HCT116 (cell line): ENCODE results near the gene ZMYM4. TPM values are rescaled to one million over a fixed set of nuclear protein-coding genes. Genes with fewer than 3 reads are reported as not detected.

Source experiments
- ATAC-seq: fragments of 200-7000 bp; cut with Tn5 transposase; 2 replicates; pipeline ENCODE4 v1.9.1; 2020; ENCODE audit warnings: mild to moderate bottlenecking, moderate library complexity
- BruUV-seq: library from RNA; stranded (reverse); fragments of 400-500 nt; replicated peaks from 2 replicates; lab custom pipeline; 2021; lab: Mats Ljungman, UMichigan
- CTCF ChIA-PET: fragments of 300-600 bp; sonication (Branson Sonifier 250); formaldehyde crosslinking; loops from one replicate; lab custom pipeline; 2021; ENCODE audit warnings: antibody characterized with exemption; lab: Charles Lee
- POLR2A ChIA-PET: fragments of 300-600, 350-600 bp; sonication (Branson Sonifier 250); formaldehyde crosslinking; loops from one replicate; lab custom pipeline; 2021; ENCODE audit warnings: antibody characterized with exemption; lab: Charles Lee
- RAD21 ChIA-PET, 2 experiments: fragments of 300-600 bp; sonication (Branson Sonifier 250); formaldehyde crosslinking; loops; one replicate each; lab custom pipeline; 2023; ENCODE audit warnings: low total read pairs in 2 of 2; ENCODE audit not compliant: uncharacterized antibody in 2 of 2, unreplicated experiment in 2 of 2, low non-redundant PET in 1 of 2; lab: Charles Lee
- DNase-seq: peaks from one replicate; pipeline ENCODE4 v3.0.0-alpha.2; 2010; ENCODE audit warnings: low read depth, low spot score
- H2AFZ ChIP-seq: fragments of 200-600 bp; shearing (Covaris generic), sonication (generic); 2 replicates; pipeline ENCODE4 v1.6.1; 2017; ENCODE audit warnings: low read depth, mixed run types, mixed read lengths, antibody characterized with exemption, low read length; ENCODE audit not compliant: poor library complexity, severe bottlenecking
- H3K27ac ChIP-seq: 2 replicates; pipeline ENCODE4 v1.5.1; 2012; ENCODE audit warnings: low read depth, low read length
- H3K27me3 ChIP-seq: fragments of 200-600 bp; sonication (generic); 2 replicates; pipeline ENCODE4 v1.6.1; 2016; ENCODE audit warnings: mixed run types, low read length, mixed read lengths; ENCODE audit not compliant: insufficient read depth
- H3K36me3 ChIP-seq, 2 experiments: fragments of 200-500 bp in 1 of 2; fragments of 200-600 bp in 1 of 2; sonication (Bioruptor generic) in 1 of 2; sonication (generic) in 1 of 2; 2 replicates each; pipeline versions ENCODE4 v1.5.1 to v1.6.1; 2014 to 2016; ENCODE audit warnings: low read length in 2 of 2, inconsistent platforms in 1 of 2, mixed read lengths in 1 of 2, mixed run types in 1 of 2; ENCODE audit not compliant: insufficient read depth in 2 of 2, control insufficient read depth in 1 of 2
- H3K4me1 ChIP-seq, 2 experiments: fragments of 200-600 bp in 1 of 2; sonication (generic) in 1 of 2; 2 replicates each; pipeline versions ENCODE4 v1.5.1 to v1.6.1; 2012 to 2017; ENCODE audit warnings: low read length in 2 of 2, inconsistent platforms in 1 of 2, mild to moderate bottlenecking in 1 of 2, mixed read lengths in 1 of 2, mixed run types in 1 of 2, moderate library complexity in 1 of 2; ENCODE audit not compliant: insufficient read depth in 2 of 2, control insufficient read depth in 1 of 2
- H3K4me2 ChIP-seq: fragments of 200-600 bp; sonication (generic); 2 replicates; pipeline ENCODE4 v1.6.1; 2017; ENCODE audit warnings: mixed run types, low read length, mixed read lengths
- H3K4me3 ChIP-seq, 2 experiments: fragments of 200-600 bp in 1 of 2; sonication (generic) in 1 of 2; replicated peaks in 1 of 2; 2 replicates each; pipeline ENCODE4 v1.5.1; 2011 to 2016; ENCODE audit warnings: low read length in 2 of 2, control low read depth in 1 of 2, low read depth in 1 of 2, mild to moderate bottlenecking in 1 of 2, mixed read lengths in 1 of 2, mixed run types in 1 of 2
- H3K79me2 ChIP-seq: fragments of 200-600 bp; sonication (generic); 2 replicates; pipeline ENCODE4 v1.6.1; 2017; ENCODE audit warnings: mild to moderate bottlenecking, mixed run types, low read length, moderate library complexity, mixed read lengths; ENCODE audit not compliant: insufficient read depth
- H3K9ac ChIP-seq: fragments of 200-600 bp; sonication (generic); 2 replicates; pipeline ENCODE4 v1.6.1; 2016; ENCODE audit warnings: low read length, mixed read lengths
- H3K9me2 ChIP-seq: fragments of 200-600 bp; sonication (generic), shearing (Covaris generic); 2 replicates; pipeline ENCODE4 v1.6.1; 2017; ENCODE audit warnings: mixed run types, mild to moderate bottlenecking, moderate library complexity; ENCODE audit not compliant: insufficient read depth
- H3K9me3 ChIP-seq, 2 experiments: fragments of 200-500 bp in 1 of 2; fragments of 200-600 bp in 1 of 2; sonication (Bioruptor generic) in 1 of 2; sonication (generic) in 1 of 2; 2 replicates each; pipeline ENCODE4 v1.6.1; 2014 to 2017; ENCODE audit warnings: low read length in 2 of 2, mixed read lengths in 2 of 2, inconsistent platforms in 1 of 2, low read depth in 1 of 2, mild to moderate bottlenecking in 1 of 2, mixed run types in 1 of 2, moderate library complexity in 1 of 2; ENCODE audit not compliant: control insufficient read depth in 1 of 2, insufficient read depth in 1 of 2
- H4K20me1 ChIP-seq: fragments of 200-600 bp; sonication (generic), shearing (Covaris generic); 2 replicates; pipeline ENCODE4 v1.6.1; 2017; ENCODE audit warnings: mixed run types, mild to moderate bottlenecking, moderate library complexity; ENCODE audit not compliant: insufficient read depth
- ATF3 ChIP-seq: IDR thresholded peaks from 2 replicates; pipeline ENCODE4 v1.6.1; 2012
- EGR1 ChIP-seq: IDR thresholded peaks from 2 replicates; pipeline ENCODE4 v1.6.1; 2012; ENCODE audit warnings: low read depth
- ELF1 ChIP-seq: IDR thresholded peaks from 2 replicates; pipeline ENCODE4 v1.6.1; 2012; ENCODE audit warnings: low read depth, borderline replicate concordance
- EZH2 ChIP-seq: fragments of 200-600 bp; sonication (generic); IDR thresholded peaks from 2 replicates; pipeline ENCODE4 v1.6.1; 2017; ENCODE audit warnings: antibody characterized with exemption, mixed run types
- FOSL1 ChIP-seq: IDR thresholded peaks from 2 replicates; pipeline ENCODE4 v1.6.1; 2012; ENCODE audit warnings: low read depth
- JUND ChIP-seq: IDR thresholded peaks from 2 replicates; pipeline ENCODE4 v1.6.1; 2012
- MAX ChIP-seq: IDR thresholded peaks from 2 replicates; pipeline ENCODE4 v1.6.1; 2012
- POLR2AphosphoS5 ChIP-seq: IDR thresholded peaks from 2 replicates; pipeline ENCODE4 v1.6.1; 2011; ENCODE audit warnings: mild to moderate bottlenecking, low read depth, low read length, moderate library complexity
- RAD21 ChIP-seq: IDR thresholded peaks from 2 replicates; pipeline ENCODE4 v1.6.1; 2012; ENCODE audit warnings: low read depth, mild to moderate bottlenecking
- REST ChIP-seq: IDR thresholded peaks from 2 replicates; pipeline ENCODE4 v1.6.1; 2012; ENCODE audit warnings: low read depth
- SIN3A ChIP-seq: IDR thresholded peaks from 2 replicates; pipeline ENCODE4 v1.6.1; 2012; ENCODE audit warnings: low read depth
- SP1 ChIP-seq: IDR thresholded peaks from 2 replicates; pipeline ENCODE4 v1.6.1; 2012; ENCODE audit warnings: low read depth
- SRF ChIP-seq: IDR thresholded peaks from 2 replicates; pipeline ENCODE4 v1.6.1; 2012; ENCODE audit warnings: low read depth
- YY1 ChIP-seq: IDR thresholded peaks from 2 replicates; pipeline ENCODE4 v1.6.1; 2011; ENCODE audit warnings: low read length, low read depth, moderate library complexity, mild to moderate bottlenecking; ENCODE audit not compliant: insufficient replicate concordance; ENCODE audit errors: extremely low read depth
- ZBTB33 ChIP-seq: IDR thresholded peaks from 2 replicates; pipeline ENCODE4 v1.6.1; 2011; ENCODE audit warnings: mild to moderate bottlenecking, low read length, moderate library complexity; ENCODE audit not compliant: insufficient replicate concordance; ENCODE audit errors: extremely low read depth
- ZFX ChIP-seq: fragments of 450-650 bp; IDR thresholded peaks from 2 replicates; pipeline ENCODE4 v1.6.1; 2017
- intact Hi-C: fragments of 100-400 bp; cut with micrococcal nuclease; formaldehyde crosslinking; loops from 2 replicates; pipeline ENCODE4 v1.10.0; 2022
- total RNA-seq: library from RNA; stranded (reverse); gene quantifications from one replicate; pipeline ENCODE4 v1.2.1, GENCODE V29; 2021; ENCODE audit not compliant: unreplicated experiment

Gene ZMYM4
- total RNA-seq, 1 experiment from 2014 or later: 58.0 TPM

GRCh38 chr1:35377555-35377954 lies 109.0 kb downstream of the ZMYM4 start:
- ChIA-PET CTCF (no interaction called here), RAD21 (no interaction called here), POLR2A (no interaction called here)
- no peak for DNase-seq
- Histone ChIP-seq H2AFZ (no peak overlapping the region), H3K79me2 (no peaks in the 10 kb centered on the region), H3K4me2 (no peak overlapping the region), H3K4me3 (no peak overlapping the region), H3K9me2 (no peaks in the 10 kb centered on the region), H4K20me1 (no peaks in the 10 kb centered on the region), H3K9ac (no peak overlapping the region), H3K4me1 (no peaks in the 10 kb centered on the region), H3K36me3 (0 out of 4 replicates have a peak, but pooled peaks cover 0 to 2% of the 10 kb centered on the region in 2 experiments), H3K27me3 (no peaks in the 10 kb centered on the region), H3K27ac (no peak overlapping the region), H3K9me3 (no peaks in the 10 kb centered on the region)
- TF ChIP-seq JUND: no peak
- BruUV-seq: no TSS peak
- intact Hi-C loops: no loop called here
- ATAC-seq: no peak

GRCh38 chr1:35379317-35380000 lies 111.0 kb downstream of the ZMYM4 start:
- Histone ChIP-seq H3K4me1 (no peaks in the 10 kb centered on the region), H3K9me3 (no peaks in the 10 kb centered on the region), H3K36me3 (0 out of 4 replicates have a peak, but pooled peaks cover 0 to 2% of the 10 kb centered on the region in 2 experiments), H3K9me2 (no peaks in the 10 kb centered on the region), H4K20me1 (no peaks in the 10 kb centered on the region), H3K9ac (no peak overlapping the region), H3K27me3 (no peaks in the 10 kb centered on the region), H3K79me2 (no peaks in the 10 kb centered on the region), H3K4me2 (no peak overlapping the region), H2AFZ (no peak overlapping the region), H3K27ac (no peak overlapping the region), H3K4me3 (no peak overlapping the region)
- ChIA-PET RAD21 (no interaction called here), CTCF (no interaction called here), POLR2A (no interaction called here)
- no TSS peak for BruUV-seq
- DNase-seq (no peak), ATAC-seq (no peak)
- intact Hi-C loops: no loop called here
- TF ChIP-seq RAD21: no peak
- TF ChIP-seq SP1: no peak
- no peak for TF ChIP-seq POLR2AphosphoS5
- no peak for TF ChIP-seq ZFX
- TF ChIP-seq YY1: no peak
- TF ChIP-seq SIN3A: no peak
- no peak for TF ChIP-seq SRF
- no peak for TF ChIP-seq ELF1
- no peak for TF ChIP-seq MAX
- no peak for TF ChIP-seq REST
- no peak for TF ChIP-seq FOSL1
- TF ChIP-seq ATF3: no peak
- TF ChIP-seq ZBTB33: no peak
- no peak for TF ChIP-seq JUND
- no peak for TF ChIP-seq EGR1
- TF ChIP-seq EZH2: no peak
